Gastrocnemius medialis (tissue), 4 donors: ENCODE measurements around the gene HOXB5.

ENCODE experiments used
- POLR2A ChIP-seq, 2 donors: fragments of 450-650 bp; IDR thresholded peaks; one replicate each; pipeline ENCODE4 v1.6.1; 2017; ENCODE audit warnings: antibody characterized with exemption in 2 of 2, mild to moderate bottlenecking in 2 of 2, moderate library complexity in 2 of 2
- TF ChIP-seq, protein P1 (sequence below), 5 experiments: fragments of 450-650 bp in 3 of 5; fragments of 200-600 bp in 2 of 5; sonication (generic) in 2 of 5; IDR thresholded peaks in 4 of 5; conservative IDR thresholded peaks in 1 of 5; 1 replicate in 4 of 5; 2 replicates in 1 of 5; pipeline ENCODE4 v1.5.1; 2016 to 2019; ENCODE audit warnings: antibody characterized with exemption in 5 of 5, mild to moderate bottlenecking in 3 of 5, moderate library complexity in 3 of 5

- TF ChIP-seq, protein P1, sequence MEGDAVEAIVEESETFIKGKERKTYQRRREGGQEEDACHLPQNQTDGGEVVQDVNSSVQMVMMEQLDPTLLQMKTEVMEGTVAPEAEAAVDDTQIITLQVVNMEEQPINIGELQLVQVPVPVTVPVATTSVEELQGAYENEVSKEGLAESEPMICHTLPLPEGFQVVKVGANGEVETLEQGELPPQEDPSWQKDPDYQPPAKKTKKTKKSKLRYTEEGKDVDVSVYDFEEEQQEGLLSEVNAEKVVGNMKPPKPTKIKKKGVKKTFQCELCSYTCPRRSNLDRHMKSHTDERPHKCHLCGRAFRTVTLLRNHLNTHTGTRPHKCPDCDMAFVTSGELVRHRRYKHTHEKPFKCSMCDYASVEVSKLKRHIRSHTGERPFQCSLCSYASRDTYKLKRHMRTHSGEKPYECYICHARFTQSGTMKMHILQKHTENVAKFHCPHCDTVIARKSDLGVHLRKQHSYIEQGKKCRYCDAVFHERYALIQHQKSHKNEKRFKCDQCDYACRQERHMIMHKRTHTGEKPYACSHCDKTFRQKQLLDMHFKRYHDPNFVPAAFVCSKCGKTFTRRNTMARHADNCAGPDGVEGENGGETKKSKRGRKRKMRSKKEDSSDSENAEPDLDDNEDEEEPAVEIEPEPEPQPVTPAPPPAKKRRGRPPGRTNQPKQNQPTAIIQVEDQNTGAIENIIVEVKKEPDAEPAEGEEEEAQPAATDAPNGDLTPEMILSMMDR (IDR thresholded peaks at IDR 0.05 in 4 of 5, conservative IDR thresholded peaks at IDR 0.05 in 1 of 5) = no peak
- no peak for TF ChIP-seq POLR2A (IDR thresholded peaks at IDR 0.05)
Measured at GRCh38 chr17:48542698-48543106, 50.9 kb downstream of the HOXB5 start.
